Endothelial cell (in vitro differentiated cells): ENCODE data around the gene PLXNC1. TPM values are rescaled to one million over a fixed set of nuclear protein-coding genes. Genes with fewer than 3 reads are reported as not detected.

ENCODE experiments used
- DNase-seq: peaks from one replicate; pipeline ENCODE4 v3.0.0; 2021; ENCODE audit warnings: low spot score
- H3K27ac Mint-ChIP-seq: one replicate; pipeline ENCODE4 v1.8.0; 2021; ENCODE audit warnings: mixed read lengths, inconsistent platforms; ENCODE audit not compliant: unreplicated experiment
- H3K27me3 Mint-ChIP-seq: one replicate; pipeline ENCODE4 v1.8.0; 2021; ENCODE audit warnings: mild to moderate bottlenecking, moderate library complexity, mixed read lengths, inconsistent platforms; ENCODE audit not compliant: unreplicated experiment
- H3K36me3 Mint-ChIP-seq: one replicate; pipeline ENCODE4 v1.8.0; 2021; ENCODE audit warnings: mild to moderate bottlenecking, low read depth, mixed read lengths, inconsistent platforms; ENCODE audit not compliant: unreplicated experiment
- H3K4me1 Mint-ChIP-seq: one replicate; pipeline ENCODE4 v1.8.0; 2021; ENCODE audit warnings: mild to moderate bottlenecking, mixed read lengths, inconsistent platforms; ENCODE audit not compliant: unreplicated experiment
- H3K4me3 Mint-ChIP-seq: one replicate; pipeline ENCODE4 v1.8.0; 2021; ENCODE audit warnings: mild to moderate bottlenecking, mixed read lengths, inconsistent platforms; ENCODE audit not compliant: unreplicated experiment
- H3K9me3 Mint-ChIP-seq: one replicate; pipeline ENCODE4 v1.8.0; 2021; ENCODE audit warnings: mixed read lengths, inconsistent platforms; ENCODE audit not compliant: unreplicated experiment
- CTCF ChIP-seq: fragments of 200-600 bp; sonication (generic); IDR thresholded peaks from one replicate; pipeline ENCODE4 v1.5.0; 2021; ENCODE audit warnings: antibody characterized with exemption; ENCODE audit not compliant: unreplicated experiment
- total RNA-seq: library from RNA; stranded (reverse); fragmentation: NEBNext Ultra II Directional; extraction: Animal tissue kit (Norgen Biotek cat#: 25700); gene quantifications from one replicate; pipeline ENCODE4 v1.2.1, GENCODE V29; 2021; ENCODE audit not compliant: unreplicated experiment

The PLXNC1 gene
- total RNA-seq, 1 donor from 2014 or later, result 1.1 TPM

DNA sequence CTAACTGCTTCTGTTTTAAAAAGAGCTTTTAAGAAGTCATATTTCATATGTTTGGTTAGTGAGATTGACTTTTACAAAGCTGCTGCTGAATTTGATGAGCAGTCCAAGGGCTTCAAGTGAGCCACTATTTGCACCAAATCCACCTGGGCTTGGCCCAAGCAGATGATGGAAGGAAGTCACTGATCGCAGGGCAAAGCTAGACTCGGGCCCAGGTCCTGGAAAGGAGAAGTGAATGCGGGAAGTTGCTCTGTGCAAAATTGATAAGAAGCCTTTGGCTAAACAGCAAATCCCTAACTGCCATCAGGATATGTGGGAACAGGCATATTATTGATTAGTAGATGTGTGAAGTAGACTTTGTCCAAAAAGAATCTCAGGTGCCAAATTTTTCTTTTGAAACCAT, 30.5 kb downstream of the PLXNC1 start:
- Mint-ChIP-seq H3K4me1 (peaks cover 8% of the 10 kb centered on the region), H3K36me3 (peaks cover 5% of the 10 kb centered on the region), H3K27me3 (peaks cover 2% of the 10 kb centered on the region), H3K9me3 (no peaks in the 10 kb centered on the region), H3K4me3 (no peak overlapping the region), H3K27ac (no peak overlapping the region)
- no peak for TF ChIP-seq CTCF
- no peak for DNase-seq

DNA sequence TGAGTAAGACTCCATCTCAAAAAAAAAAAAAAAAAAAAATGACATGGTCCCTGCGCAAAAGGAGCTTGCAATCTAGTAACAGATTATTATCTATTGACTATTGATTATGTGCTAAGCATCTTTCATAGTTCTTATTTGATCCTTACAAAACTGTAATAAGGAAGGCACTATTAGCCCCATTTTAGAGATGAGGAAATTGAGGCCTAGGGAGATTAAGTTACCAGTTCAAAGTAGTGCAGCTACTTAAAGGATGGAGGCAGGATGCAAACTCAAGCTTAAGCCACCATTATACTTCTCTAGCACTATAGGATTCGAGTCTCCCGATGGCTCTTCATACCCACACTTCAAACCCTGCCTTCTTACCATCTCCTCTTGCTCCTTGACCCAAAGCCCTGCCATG, 31.3 kb downstream of the PLXNC1 start:
- DNase-seq, result no peak
- H3K27me3 Mint-ChIP-seq, result peaks cover 2% of the 10 kb centered on the region

GRCh38 chr12:94180558-94181296, 32.4 kb downstream of the PLXNC1 start:
- Mint-ChIP-seq H3K4me3 (no peak overlapping the region), H3K27ac (no peak overlapping the region), H3K36me3 (peaks cover 5% of the 10 kb centered on the region), H3K4me1 (no peaks in the 10 kb centered on the region), H3K9me3 (no peaks in the 10 kb centered on the region), H3K27me3 (peaks cover 2% of the 10 kb centered on the region)
- no peak for DNase-seq
- TF ChIP-seq CTCF, result no peak

More for the DNA sequence above, 31.3 kb downstream of the PLXNC1 start:
- Mint-ChIP-seq H3K4me3 (no peak overlapping the region), H3K4me1 (no peaks in the 10 kb centered on the region), H3K36me3 (peaks cover 5% of the 10 kb centered on the region), H3K27ac (no peak overlapping the region), H3K9me3 (no peaks in the 10 kb centered on the region)
- no peak for TF ChIP-seq CTCF

GRCh38 chr12:94182986-94183707, 34.8 kb downstream of the PLXNC1 start:
- H3K27me3 Mint-ChIP-seq, result peaks cover 2% of the 10 kb centered on the region
- H3K36me3 Mint-ChIP-seq, result peaks cover 3% of the 10 kb centered on the region
- DNase-seq, result no peak
- no peak overlapping the region for H3K27ac Mint-ChIP-seq
- no peak overlapping the region for H3K4me3 Mint-ChIP-seq
- TF ChIP-seq CTCF, result no peak
- H3K4me1 Mint-ChIP-seq, result no peaks in the 10 kb centered on the region
- H3K9me3 Mint-ChIP-seq, result no peaks in the 10 kb centered on the region

DNA sequence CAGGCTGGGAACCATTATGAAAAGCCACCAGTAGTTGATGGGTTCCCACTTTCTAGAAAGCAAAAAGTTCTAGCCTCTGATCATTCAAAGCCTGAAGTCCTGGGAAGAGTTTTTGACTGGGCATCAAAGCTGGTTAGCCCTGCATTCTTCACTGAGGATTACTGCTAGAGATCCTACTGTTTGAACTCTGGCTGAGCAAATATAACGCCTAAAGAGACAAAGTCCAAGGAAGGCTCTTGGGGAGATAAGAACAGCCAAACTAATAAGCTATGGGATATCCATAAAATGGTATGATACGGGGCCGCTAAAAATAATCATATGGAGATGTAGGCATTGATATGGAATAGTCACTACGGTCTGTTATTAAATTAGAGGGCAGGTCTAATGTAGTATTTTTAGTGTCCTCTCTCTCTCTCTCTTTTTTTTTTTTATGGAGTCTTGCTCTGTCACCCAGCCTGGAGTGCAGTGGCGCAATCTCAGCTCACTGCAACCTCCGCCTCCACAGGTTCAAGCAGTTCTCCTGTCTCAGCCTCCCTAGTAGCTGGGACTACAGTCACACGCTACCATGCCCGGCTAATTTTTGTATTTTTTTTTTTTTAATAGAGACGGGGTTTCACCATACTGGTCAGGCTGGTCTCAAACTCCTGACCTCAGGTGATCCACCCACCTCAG, 35.5 kb downstream of the PLXNC1 start:
- Mint-ChIP-seq H3K4me1 (no peaks in the 10 kb centered on the region), H3K27ac (no peak overlapping the region), H3K36me3 (no peaks in the 10 kb centered on the region), H3K4me3 (no peak overlapping the region), H3K9me3 (no peaks in the 10 kb centered on the region), H3K27me3 (peaks cover 2% of the 10 kb centered on the region)
- TF ChIP-seq CTCF, result no peak
- DNase-seq, result no peak
